ENCODE data around the gene CIROP. TPM values are rescaled to one million over a fixed set of nuclear protein-coding genes. Genes with fewer than 3 reads are reported as not detected.

The CIROP gene
- total and polyA plus RNA-seq, 9 of the 15 experiments (the other 6 are each of a cell fraction or from before 2014, with no cell fraction given) = not detected

- no peak for TF ChIP-seq SNRNP70 (optimal IDR thresholded peaks at IDR 0.05; ENCODE audit: low read depth, low read length)
- TF ChIP-seq E2F4 (CRISPR knock-in tag; IDR thresholded peaks at IDR 0.05; ENCODE audit: low read depth) = no peak
- no peak for TF ChIP-seq ETV5 (CRISPR knock-in tag; IDR thresholded peaks at IDR 0.05; ENCODE audit: low read depth)
- TF ChIP-seq BRF2 (IDR thresholded peaks at IDR 0.05; ENCODE audit: borderline replicate concordance, insufficient read depth, insufficient read length) = no peak
- no peak for TF ChIP-seq HNRNPK (IDR thresholded peaks at IDR 0.05; ENCODE audit: low read depth, low read length, poor library complexity, severe bottlenecking)
- no peak for TF ChIP-seq RB1 (IDR thresholded peaks at IDR 0.05; ENCODE audit: low read depth)
- TF ChIP-seq PATZ1 (CRISPR knock-in tag; IDR thresholded peaks at IDR 0.05; ENCODE audit: borderline replicate concordance) = no peak
- TF ChIP-seq MAFG (tag; conservative IDR thresholded peaks at IDR 0.05) = no peak
- TF ChIP-seq MGA (IDR thresholded peaks at IDR 0.05) = no peak
- peak; percentile 75; the same call in 1 of the 2 replicates for TF ChIP-seq KHSRP (IDR thresholded peaks at IDR 0.05)
Observed at GRCh38 chr14:23146351-23146910, 41.6 kb upstream of the CIROP start (continued).

All from K562 (cell line).